Hepatocyte (in vitro differentiated cells): ENCODE data around the gene RTN4RL2.

Source experiments
- EZH2 ChIP-seq: fragments of 200-600 bp; sonication (generic); IDR thresholded peaks from 2 replicates; pipeline ENCODE4 v1.6.1; 2016; ENCODE audit warnings: antibody characterized with exemption, mild to moderate bottlenecking, borderline replicate concordance
- EZH2phosphoT487 ChIP-seq: fragments of 200-600 bp; sonication (generic); IDR thresholded peaks from one replicate; pipeline ENCODE4 v1.6.1; 2018; ENCODE audit warnings: antibody characterized with exemption, mild to moderate bottlenecking, low read depth, moderate library complexity; ENCODE audit not compliant: unreplicated experiment, severe bottlenecking
- TF ChIP-seq, protein P1 (sequence below): fragments of 200-600 bp; sonication (generic); IDR thresholded peaks from 2 replicates; pipeline ENCODE4 v1.5.1; 2016; ENCODE audit warnings: antibody characterized with exemption, mild to moderate bottlenecking; ENCODE audit not compliant: poor library complexity

GRCh38 chr11:57458410-57459163 lies 1.7 kb upstream of the RTN4RL2 start:
- TF ChIP-seq EZH2phosphoT487 = peak; percentile 17
- TF ChIP-seq, protein P1, sequence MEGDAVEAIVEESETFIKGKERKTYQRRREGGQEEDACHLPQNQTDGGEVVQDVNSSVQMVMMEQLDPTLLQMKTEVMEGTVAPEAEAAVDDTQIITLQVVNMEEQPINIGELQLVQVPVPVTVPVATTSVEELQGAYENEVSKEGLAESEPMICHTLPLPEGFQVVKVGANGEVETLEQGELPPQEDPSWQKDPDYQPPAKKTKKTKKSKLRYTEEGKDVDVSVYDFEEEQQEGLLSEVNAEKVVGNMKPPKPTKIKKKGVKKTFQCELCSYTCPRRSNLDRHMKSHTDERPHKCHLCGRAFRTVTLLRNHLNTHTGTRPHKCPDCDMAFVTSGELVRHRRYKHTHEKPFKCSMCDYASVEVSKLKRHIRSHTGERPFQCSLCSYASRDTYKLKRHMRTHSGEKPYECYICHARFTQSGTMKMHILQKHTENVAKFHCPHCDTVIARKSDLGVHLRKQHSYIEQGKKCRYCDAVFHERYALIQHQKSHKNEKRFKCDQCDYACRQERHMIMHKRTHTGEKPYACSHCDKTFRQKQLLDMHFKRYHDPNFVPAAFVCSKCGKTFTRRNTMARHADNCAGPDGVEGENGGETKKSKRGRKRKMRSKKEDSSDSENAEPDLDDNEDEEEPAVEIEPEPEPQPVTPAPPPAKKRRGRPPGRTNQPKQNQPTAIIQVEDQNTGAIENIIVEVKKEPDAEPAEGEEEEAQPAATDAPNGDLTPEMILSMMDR = peak; percentile 90
- TF ChIP-seq EZH2 = no peak
